Keratinocyte (primary cell): ENCODE results near the gene IFNL4. TPM values are rescaled to one million over a fixed set of nuclear protein-coding genes. Genes with fewer than 3 reads are reported as not detected.

Experiments
- DNase-seq: peaks from one replicate; pipeline ENCODE4 v3.0.0-alpha.2; 2011; ENCODE audit warnings: low read depth, missing footprints, low spot score
- FAIRE-seq: peaks from 2 replicates; lab custom pipeline; 2011; peaks lifted over from hg19 to GRCh38; lab: Jason Lieb, UNC
- H2AFZ ChIP-seq: 2 replicates; pipeline ENCODE4 v1.6.0; 2012; ENCODE audit warnings: low read length, control low read depth, inconsistent platforms; ENCODE audit not compliant: control insufficient read depth
- H3K27ac ChIP-seq: 2 replicates; pipeline ENCODE4 v1.5.1; 2011; ENCODE audit warnings: low read length; ENCODE audit not compliant: control insufficient read depth, insufficient read depth
- H3K27me3 ChIP-seq: 3 replicates; pipeline ENCODE4 v1.6.0; 2011; ENCODE audit warnings: low read length; ENCODE audit not compliant: control insufficient read depth, insufficient read depth; ENCODE audit errors: extremely low read depth
- H3K36me3 ChIP-seq, 2 experiments: 2 replicates in 1 of 2; 3 replicates in 1 of 2; pipeline ENCODE4 v1.5.1; 2011; ENCODE audit warnings: low read length in 2 of 2, mild to moderate bottlenecking in 1 of 2; ENCODE audit not compliant: control insufficient read depth in 2 of 2, insufficient read depth in 2 of 2; ENCODE audit errors: extremely low read depth in 1 of 2
- H3K4me1 ChIP-seq: 3 replicates; pipeline ENCODE4 v1.5.1; 2011; ENCODE audit warnings: low read length; ENCODE audit not compliant: control insufficient read depth, insufficient read depth; ENCODE audit errors: extremely low read depth
- H3K4me2 ChIP-seq: 3 replicates; pipeline ENCODE4 v1.6.0; 2011; ENCODE audit warnings: low read depth, low read length; ENCODE audit not compliant: control insufficient read depth, insufficient read depth; ENCODE audit errors: extremely low read depth
- H3K4me3 ChIP-seq, 3 experiments: fragments of 200-600 bp in 1 of 3; sonication (generic) in 1 of 3; 2 replicates in 2 of 3; 3 replicates in 1 of 3; pipeline ENCODE4 v1.5.1; 2011 to 2016; ENCODE audit warnings: low read length in 3 of 3, mild to moderate bottlenecking in 3 of 3, control low read depth in 2 of 3, inconsistent platforms in 1 of 3, low read depth in 1 of 3, mixed read lengths in 1 of 3, mixed run types in 1 of 3, moderate library complexity in 1 of 3; ENCODE audit not compliant: control insufficient read depth in 2 of 3, insufficient read depth in 2 of 3; ENCODE audit errors: extremely low read depth in 1 of 3
- H3K79me2 ChIP-seq: 2 replicates; pipeline ENCODE4 v1.6.0; 2012; ENCODE audit warnings: low read length; ENCODE audit not compliant: control insufficient read depth, insufficient read depth
- H3K9ac ChIP-seq: 3 replicates; pipeline ENCODE4 v1.6.0; 2011; ENCODE audit warnings: low read length; ENCODE audit not compliant: control insufficient read depth, insufficient read depth; ENCODE audit errors: extremely low read depth
- H3K9me1 ChIP-seq: 3 replicates; pipeline ENCODE4 v1.6.0; 2011; ENCODE audit warnings: low read length; ENCODE audit not compliant: control insufficient read depth, insufficient read depth; ENCODE audit errors: extremely low read depth
- H3K9me3 ChIP-seq: 2 replicates; pipeline ENCODE4 v1.5.1; 2012; ENCODE audit warnings: low read depth, low read length; ENCODE audit not compliant: control insufficient read depth
- H4K20me1 ChIP-seq: 3 replicates; pipeline ENCODE4 v1.6.0; 2011; ENCODE audit warnings: low read length; ENCODE audit not compliant: control insufficient read depth, insufficient read depth; ENCODE audit errors: extremely low read depth
- EZH2 ChIP-seq: IDR thresholded peaks from one replicate; pipeline ENCODE4 v1.6.1; 2012; ENCODE audit warnings: inconsistent platforms, mild to moderate bottlenecking, low read length, moderate library complexity
- dilution Hi-C: fragments of 300-500 bp; cut with MboI; formaldehyde crosslinking; loops from one replicate; pipeline ENCODE4 v1.7.0; 2020; ENCODE audit warnings: low sequenced_read_pairs; ENCODE audit not compliant: extremely low pct_ligation_motif_present
- polyA plus RNA-seq, 5 experiments: library from polyadenylated mRNA; depleted of rRNA in 3 of 5; stranded (reverse) in 3 of 5; stranded (forward) in 1 of 5; unstranded in 1 of 5; fragments of >200 nt; gene quantifications; 1 replicate in 1 of 5; 2 replicates in 3 of 5; 3 replicates in 1 of 5; pipeline versions ENCODE4 v1.2.1 to v1.2.3, GENCODE V29; 2011 to 2012; ENCODE audit warnings: missing spikeins in 2 of 5, low read depth in 1 of 5, low replicate concordance in 1 of 5
- TF ChIP-seq, protein P1 (sequence below), 3 experiments: IDR thresholded peaks in 1 of 3; conservative IDR thresholded peaks in 1 of 3; optimal IDR thresholded peaks in 1 of 3; 2 replicates in 2 of 3; 3 replicates in 1 of 3; pipeline versions ENCODE3 to v1.5.1; 2011; ENCODE audit warnings: low read length in 3 of 3, mild to moderate bottlenecking in 3 of 3, moderate library complexity in 2 of 3, control low read depth in 1 of 3, inconsistent platforms in 1 of 3; ENCODE audit not compliant: insufficient read depth in 2 of 3; ENCODE audit errors: extremely low read depth in 1 of 3

Gene IFNL4
- polyA plus RNA-seq, 1 donor (not counting 4 experiments of a cell fraction or from before 2014, with no cell fraction given), result not detected

DNA sequence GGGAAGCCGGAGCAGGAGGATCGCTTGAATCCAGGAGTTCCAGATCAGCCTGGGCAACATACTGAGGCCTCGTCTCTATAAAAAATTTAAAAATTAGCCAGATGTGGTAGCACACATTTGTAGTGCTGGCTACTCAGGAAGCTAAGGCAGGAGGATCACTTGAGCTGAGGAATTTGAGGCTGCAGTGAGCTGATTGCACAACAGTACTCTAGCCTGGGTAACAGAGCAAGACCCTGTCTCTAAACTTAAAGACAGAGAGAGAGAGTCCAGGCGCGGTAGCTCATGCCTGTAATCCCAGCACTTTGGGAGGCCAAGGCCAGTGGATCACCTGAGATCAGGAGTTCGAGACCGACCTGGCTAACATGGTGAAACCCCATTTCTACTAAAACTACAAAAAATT is 8.2 kb downstream of the IFNL4 start:
- FAIRE-seq, result no peak
- dilution Hi-C loops, result no loop called here

DNA sequence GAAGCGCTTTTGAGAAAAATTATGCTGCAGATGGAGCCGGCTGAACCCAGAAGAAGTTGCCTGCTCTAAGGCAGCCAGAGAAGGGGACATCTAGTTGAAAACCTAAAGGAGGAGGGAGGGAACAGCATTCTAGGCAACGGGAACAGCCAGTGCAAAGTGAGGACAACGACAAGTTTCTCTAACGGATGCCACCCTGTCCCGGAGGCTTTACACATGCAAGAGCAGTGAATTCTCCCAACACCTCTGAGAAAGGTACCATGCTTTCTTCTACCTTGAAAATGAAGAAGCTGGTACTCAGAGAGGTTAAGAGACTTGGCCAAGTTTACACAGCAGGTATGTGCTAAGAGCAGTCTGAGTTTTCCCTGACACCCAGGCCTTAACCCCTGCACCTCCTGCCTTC is 9.7 kb downstream of the IFNL4 start:
- FAIRE-seq, result no peak
- Histone ChIP-seq H3K4me3 (no peak overlapping the region), H4K20me1 (no peaks in the 10 kb centered on the region), H3K9ac (no peak overlapping the region), H3K9me3 (no peaks in the 10 kb centered on the region), H2AFZ (no peak overlapping the region), H3K36me3 (no peaks in the 10 kb centered on the region), H3K27ac (no peak overlapping the region), H3K27me3 (peaks cover 5% of the 10 kb centered on the region), H3K4me2 (no peak overlapping the region), H3K4me1 (no peaks in the 10 kb centered on the region), H3K79me2 (no peaks in the 10 kb centered on the region), H3K9me1 (no peaks in the 10 kb centered on the region)
- dilution Hi-C loops, result no loop called here
- no peak for TF ChIP-seq EZH2
- TF ChIP-seq, protein P1, sequence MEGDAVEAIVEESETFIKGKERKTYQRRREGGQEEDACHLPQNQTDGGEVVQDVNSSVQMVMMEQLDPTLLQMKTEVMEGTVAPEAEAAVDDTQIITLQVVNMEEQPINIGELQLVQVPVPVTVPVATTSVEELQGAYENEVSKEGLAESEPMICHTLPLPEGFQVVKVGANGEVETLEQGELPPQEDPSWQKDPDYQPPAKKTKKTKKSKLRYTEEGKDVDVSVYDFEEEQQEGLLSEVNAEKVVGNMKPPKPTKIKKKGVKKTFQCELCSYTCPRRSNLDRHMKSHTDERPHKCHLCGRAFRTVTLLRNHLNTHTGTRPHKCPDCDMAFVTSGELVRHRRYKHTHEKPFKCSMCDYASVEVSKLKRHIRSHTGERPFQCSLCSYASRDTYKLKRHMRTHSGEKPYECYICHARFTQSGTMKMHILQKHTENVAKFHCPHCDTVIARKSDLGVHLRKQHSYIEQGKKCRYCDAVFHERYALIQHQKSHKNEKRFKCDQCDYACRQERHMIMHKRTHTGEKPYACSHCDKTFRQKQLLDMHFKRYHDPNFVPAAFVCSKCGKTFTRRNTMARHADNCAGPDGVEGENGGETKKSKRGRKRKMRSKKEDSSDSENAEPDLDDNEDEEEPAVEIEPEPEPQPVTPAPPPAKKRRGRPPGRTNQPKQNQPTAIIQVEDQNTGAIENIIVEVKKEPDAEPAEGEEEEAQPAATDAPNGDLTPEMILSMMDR (optimal IDR thresholded peaks at IDR 0.05 in 1 of 3, IDR thresholded peaks at IDR 0.05 in 1 of 3, conservative IDR thresholded peaks at IDR 0.05 in 1 of 3; ENCODE audit: extremely low read depth in 1 of 3, insufficient read depth in 2 of 3, low read length in 3 of 3), result no peak
- DNase-seq, result no peak

More for the DNA sequence above, 8.2 kb downstream of the IFNL4 start:
- no peak overlapping the region for H3K4me3 ChIP-seq
- H3K9me1 ChIP-seq, result no peaks in the 10 kb centered on the region
- TF ChIP-seq EZH2, result no peak
- TF ChIP-seq, protein P1 (optimal IDR thresholded peaks at IDR 0.05 in 1 of 3, IDR thresholded peaks at IDR 0.05 in 1 of 3, conservative IDR thresholded peaks at IDR 0.05 in 1 of 3; ENCODE audit: extremely low read depth in 1 of 3, insufficient read depth in 2 of 3, low read length in 3 of 3), result no peak
- H2AFZ ChIP-seq, result no peak overlapping the region
- DNase-seq, result no peak
- H4K20me1 ChIP-seq, result no peaks in the 10 kb centered on the region
- H3K79me2 ChIP-seq, result no peaks in the 10 kb centered on the region
- no peaks in the 10 kb centered on the region for H3K9me3 ChIP-seq
- H3K36me3 ChIP-seq, result no peaks in the 10 kb centered on the region
- peaks cover 5% of the 10 kb centered on the region for H3K27me3 ChIP-seq
- no peak overlapping the region for H3K9ac ChIP-seq
- H3K4me1 ChIP-seq, result no peaks in the 10 kb centered on the region
- no peak overlapping the region for H3K27ac ChIP-seq
- H3K4me2 ChIP-seq, result no peak overlapping the region
